A673 (cell line): Measurements from ENCODE around the gene RPL28.

Experiments
- EZH2 ChIP-seq: fragments of 200-600 bp; sonication (generic); IDR thresholded peaks from 2 replicates; pipeline ENCODE4 v1.6.1; 2017; ENCODE audit warnings: borderline replicate concordance, low read depth, mild to moderate bottlenecking, mixed read lengths, antibody characterized with exemption, low read length; ENCODE audit not compliant: poor library complexity, severe bottlenecking
- TF ChIP-seq, protein P1 (sequence below): fragments of 300-800, 200-600 bp; sonication (generic); conservative IDR thresholded peaks from 2 replicates; pipeline ENCODE4 v1.5.1; 2017; ENCODE audit warnings: low read depth, mild to moderate bottlenecking, antibody characterized with exemption, low read length, moderate library complexity, mixed read lengths

DNA sequence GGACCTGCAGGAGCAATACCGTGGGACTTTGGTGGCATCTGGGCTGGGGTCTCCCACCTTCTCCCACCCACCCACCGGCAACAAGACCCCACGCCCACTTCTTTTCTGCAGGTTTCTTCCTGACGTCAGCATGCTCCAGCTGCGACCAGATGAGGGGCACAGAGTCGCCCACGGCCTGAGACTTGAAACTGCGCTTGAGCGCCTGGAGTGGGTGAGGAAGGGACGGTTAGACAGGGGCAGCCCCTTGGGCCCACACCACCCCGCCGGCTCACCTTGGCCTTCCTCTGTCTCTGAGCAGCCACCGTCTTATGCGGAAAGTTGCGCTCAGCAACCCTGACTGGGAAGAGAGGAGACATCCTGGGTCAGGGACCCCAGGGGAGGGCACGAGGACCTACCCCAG, 24.8 kb upstream of the RPL28 start:
- TF ChIP-seq, protein P1, sequence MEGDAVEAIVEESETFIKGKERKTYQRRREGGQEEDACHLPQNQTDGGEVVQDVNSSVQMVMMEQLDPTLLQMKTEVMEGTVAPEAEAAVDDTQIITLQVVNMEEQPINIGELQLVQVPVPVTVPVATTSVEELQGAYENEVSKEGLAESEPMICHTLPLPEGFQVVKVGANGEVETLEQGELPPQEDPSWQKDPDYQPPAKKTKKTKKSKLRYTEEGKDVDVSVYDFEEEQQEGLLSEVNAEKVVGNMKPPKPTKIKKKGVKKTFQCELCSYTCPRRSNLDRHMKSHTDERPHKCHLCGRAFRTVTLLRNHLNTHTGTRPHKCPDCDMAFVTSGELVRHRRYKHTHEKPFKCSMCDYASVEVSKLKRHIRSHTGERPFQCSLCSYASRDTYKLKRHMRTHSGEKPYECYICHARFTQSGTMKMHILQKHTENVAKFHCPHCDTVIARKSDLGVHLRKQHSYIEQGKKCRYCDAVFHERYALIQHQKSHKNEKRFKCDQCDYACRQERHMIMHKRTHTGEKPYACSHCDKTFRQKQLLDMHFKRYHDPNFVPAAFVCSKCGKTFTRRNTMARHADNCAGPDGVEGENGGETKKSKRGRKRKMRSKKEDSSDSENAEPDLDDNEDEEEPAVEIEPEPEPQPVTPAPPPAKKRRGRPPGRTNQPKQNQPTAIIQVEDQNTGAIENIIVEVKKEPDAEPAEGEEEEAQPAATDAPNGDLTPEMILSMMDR: no peak
- no peak for TF ChIP-seq EZH2
